ENCODE measurements around the gene VWC2L. TPM values are rescaled to one million over a fixed set of nuclear protein-coding genes. Genes with fewer than 3 reads are reported as not detected.

VWC2L gene
- total and polyA plus RNA-seq, 2 of the 8 experiments (the other 6 are each of a cell fraction or from before 2014, with no cell fraction given) = not detected

DNA sequence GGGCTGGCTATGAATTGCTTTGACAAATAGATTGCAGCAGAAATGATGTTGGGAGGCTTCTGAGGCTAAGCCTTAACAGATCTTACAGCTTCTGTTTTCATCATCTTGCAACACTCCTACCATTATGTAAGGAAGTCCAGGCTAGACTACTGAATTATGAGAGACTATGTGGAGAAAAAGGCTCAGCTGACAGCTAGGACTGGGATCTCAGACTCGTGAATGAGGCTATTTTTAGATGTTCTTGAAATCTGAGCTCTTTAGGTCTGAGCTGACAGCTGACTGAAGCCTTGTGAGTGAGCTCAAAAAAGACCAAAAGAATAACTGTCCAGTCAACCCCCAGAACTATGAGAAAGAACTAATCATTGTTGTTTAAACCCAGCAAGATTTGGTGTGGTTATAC, 70.3 kb downstream of the VWC2L start:
- no peaks in the 10 kb centered on the region for H3K79me2 ChIP-seq (ENCODE audit: control insufficient read depth in 1 of 2, insufficient read depth in 2 of 2, low read length in 2 of 2)
- no peaks in the 10 kb centered on the region for H4K20me1 ChIP-seq (replicated peaks in 1 of 2; ENCODE audit: control insufficient read depth in 1 of 2, insufficient read depth in 2 of 2, low read length in 2 of 2)
- H2BK120ac ChIP-seq (replicated peaks; ENCODE audit: low read depth, low read length) = no peak overlapping the region
- no peak overlapping the region for H4K91ac ChIP-seq (replicated peaks; ENCODE audit: insufficient read length, low read length)
- H2BK12ac ChIP-seq (ENCODE audit: low read depth, low read length) = no peak overlapping the region
- TF ChIP-seq SP4 (IDR thresholded peaks at IDR 0.05; ENCODE audit: low read length) = no peak
- no peak for TF ChIP-seq SUZ12 (IDR thresholded peaks at IDR 0.05; ENCODE audit: low read length)
- TF ChIP-seq HDAC6 (IDR thresholded peaks at IDR 0.05; ENCODE audit: low read depth, low read length) = no peak
- TF ChIP-seq EP300 (IDR thresholded peaks at IDR 0.05; ENCODE audit: borderline replicate concordance in 1 of 2, low read depth in 2 of 2, low read length in 2 of 2) = no peak
- H3K9ac ChIP-seq (replicated peaks in 1 of 4; ENCODE audit: extremely low read depth in 1 of 4, low read depth in 3 of 4, low read length in 3 of 4) = no peak overlapping the region
- no peak overlapping the region for H4K8ac ChIP-seq (ENCODE audit: extremely low read depth, insufficient read depth, low read length)
- H3K18ac ChIP-seq (ENCODE audit: extremely low read depth, low read length) = no peak overlapping the region
- H3K79me1 ChIP-seq (ENCODE audit: low read depth, low read length) = no peaks in the 10 kb centered on the region
- no peaks in the 10 kb centered on the region for H3K36me3 ChIP-seq (ENCODE audit: control insufficient read depth in 2 of 4, insufficient read depth in 4 of 4, low read length in 3 of 4)
- H3K4me3 ChIP-seq (ENCODE audit: extremely low read depth in 1 of 4, insufficient read depth in 2 of 4, low read depth in 3 of 4, low read length in 4 of 4) = no peak overlapping the region
- no peaks in the 10 kb centered on the region for H3K23me2 ChIP-seq (ENCODE audit: low read depth, low read length)
- no peak overlapping the region for H3K56ac ChIP-seq (replicated peaks; ENCODE audit: insufficient read length, low read depth, low read length)
- no peaks in the 10 kb centered on the region for H3K27me3 ChIP-seq (replicated peaks in 1 of 4; ENCODE audit: control insufficient read depth in 3 of 4, extremely low read depth in 1 of 4, insufficient read depth in 3 of 4, low read length in 3 of 4)
- H2BK15ac ChIP-seq (ENCODE audit: low read length) = no peak overlapping the region
- no peak overlapping the region for H4K5ac ChIP-seq (ENCODE audit: insufficient read length, low read depth, low read length)
- H2BK5ac ChIP-seq (ENCODE audit: low read depth, low read length) = no peak overlapping the region
- no peaks in the 10 kb centered on the region for H3K9me3 ChIP-seq (ENCODE audit: insufficient read depth in 2 of 2, low read depth in 1 of 2, low read length in 1 of 2)
- 58% methylated on average over 1 of the region's 1 CpG; no CpG with 5 or more reads in 1 of the 2 experiments for WGBS, 2 experiments (ENCODE audit: extremely low coverage in 1 of 2, insufficient coverage in 1 of 2, insufficient read length in 1 of 2, insufficient replicate concordance in 2 of 2, low coverage in 1 of 2, low lambda C conversion rate in 2 of 2, missing lambda C conversion rate in 1 of 2)
- peaks cover 0 to 3% (median 0%) of the 10 kb centered on the region in 4 experiments; a peak in 1 of 7 replicates for H3K4me1 ChIP-seq (replicated peaks in 1 of 4; ENCODE audit: control insufficient read depth in 3 of 4, insufficient read depth in 4 of 4, low read length in 3 of 4)
- no peak overlapping the region for H3K27ac ChIP-seq (ENCODE audit: low read depth, low read length)
- no peak overlapping the region for H3K23ac ChIP-seq (ENCODE audit: insufficient read length)
- no peak overlapping the region for H2BK20ac ChIP-seq (ENCODE audit: low read length)
- no peak overlapping the region for H3K4me2 ChIP-seq (ENCODE audit: insufficient read depth in 1 of 2, low read depth in 2 of 2, low read length in 2 of 2)
- no peak overlapping the region for H2AFZ ChIP-seq (ENCODE audit: low read length)
- DNase-seq (ENCODE audit: low read depth in 1 of 2, low spot score in 2 of 2) = no peak
- no peak for FAIRE-seq
- ChIA-PET CTCF (ENCODE audit: partially characterized antibody) (interaction anchor here (0.9 to 2.0 kb wide), 2 partner anchors 8 to 10 kb away, joined by 3 to 11 read pairs; no protein-coding TSS in a partner anchor), POLR2A (ENCODE audit: partially characterized antibody) (no interaction called here)
- no peak overlapping the region for H2AK5ac ChIP-seq (ENCODE audit: low read depth, low read length)
- no peak overlapping the region for H3K14ac ChIP-seq (ENCODE audit: insufficient read length)
- no peak overlapping the region for H3K4ac ChIP-seq (replicated peaks; ENCODE audit: insufficient read length, low read depth, low read length)

Data from H1 (cell line).